Stomach smooth muscle (tissue), 2 donors: ENCODE results near the gene ZNF14.

Experiments used
- H3K27ac ChIP-seq: one replicate; pipeline ENCODE4 v1.7.0; 2013; ENCODE audit warnings: mild to moderate bottlenecking, low read length, inconsistent platforms
- H3K27me3 ChIP-seq, 2 donors: one replicate each; pipeline ENCODE4 v1.7.0; 2013; ENCODE audit warnings: low read length in 2 of 2; ENCODE audit not compliant: insufficient read depth in 2 of 2, control insufficient read depth in 1 of 2
- H3K36me3 ChIP-seq, 2 donors: one replicate each; pipeline ENCODE4 v1.7.0; 2013; ENCODE audit warnings: low read length in 2 of 2; ENCODE audit not compliant: control insufficient read depth in 2 of 2, insufficient read depth in 2 of 2
- H3K4me1 ChIP-seq: one replicate; pipeline ENCODE4 v1.7.0; 2013; ENCODE audit warnings: low read length; ENCODE audit not compliant: control insufficient read depth, insufficient read depth
- H3K4me3 ChIP-seq, 2 donors: one replicate each; pipeline ENCODE4 v1.7.0; 2013; ENCODE audit warnings: low read length in 2 of 2
- H3K9ac ChIP-seq, 2 donors: one replicate each; pipeline ENCODE4 v1.7.0; 2013; ENCODE audit warnings: low read length in 2 of 2, mild to moderate bottlenecking in 1 of 2
- H3K9me3 ChIP-seq, 2 donors: one replicate each; pipeline ENCODE4 v1.7.0; 2013; ENCODE audit warnings: low read length in 2 of 2; ENCODE audit not compliant: control insufficient read depth in 2 of 2
- donor health status: healthy.
- donor health status: Pancreatic carcinoma.

Gene ZNF14

GRCh38 chr19:19752760-19753403 lies 20.0 kb upstream of the ZNF14 start:
- Histone ChIP-seq H3K36me3 (peaks cover 0 to under 1% of the 10 kb centered on the region in 2 donors), H3K4me1 (no peaks in the 10 kb centered on the region), H3K4me3 (no peak overlapping the region), H3K27me3 (peaks cover 0 to 2% of the 10 kb centered on the region in 2 donors), H3K9ac (no peak overlapping the region), H3K27ac (no peak overlapping the region), H3K9me3 (no peaks in the 10 kb centered on the region)

GRCh38 chr19:19751846-19752245 lies 18.9 kb upstream of the ZNF14 start:
- Histone ChIP-seq H3K9me3 (no peaks in the 10 kb centered on the region), H3K4me1 (no peaks in the 10 kb centered on the region)

GRCh38 chr19:19750842-19751790 lies 18.2 kb upstream of the ZNF14 start:
- Histone ChIP-seq H3K9ac (no peak overlapping the region), H3K9me3 (no peaks in the 10 kb centered on the region), H3K4me1 (no peaks in the 10 kb centered on the region), H3K27ac (no peak overlapping the region), H3K36me3 (no peaks in the 10 kb centered on the region), H3K4me3 (no peak overlapping the region), H3K27me3 (peaks cover 0 to 2% of the 10 kb centered on the region in 2 donors)

More at GRCh38 chr19:19751846-19752245, 18.9 kb upstream of the ZNF14 start:
- Histone ChIP-seq H3K36me3 (no peaks in the 10 kb centered on the region), H3K27ac (no peak overlapping the region), H3K9ac (no peak overlapping the region), H3K27me3 (peaks cover 0 to 2% of the 10 kb centered on the region in 2 donors), H3K4me3 (no peak overlapping the region)

- H3K4me3 ChIP-seq, result no peak overlapping the region
- no peaks in the 10 kb centered on the region for H3K36me3 ChIP-seq
- no peaks in the 10 kb centered on the region for H3K9me3 ChIP-seq
- H3K4me1 ChIP-seq, result no peaks in the 10 kb centered on the region
- H3K27ac ChIP-seq, result no peak overlapping the region
- peaks cover 0 to 2% of the 10 kb centered on the region in 2 donors for H3K27me3 ChIP-seq
- H3K9ac ChIP-seq, result no peak overlapping the region
Measured at GRCh38 chr19:19749908-19750841, 17.3 kb upstream of the ZNF14 start.

GRCh38 chr19:19749117-19749907 lies 16.4 kb upstream of the ZNF14 start:
- Histone ChIP-seq H3K4me1 (no peaks in the 10 kb centered on the region), H3K9ac (no peak overlapping the region), H3K27me3 (peaks cover 0 to 2% of the 10 kb centered on the region in 2 donors), H3K9me3 (no peaks in the 10 kb centered on the region), H3K36me3 (no peaks in the 10 kb centered on the region), H3K4me3 (no peak overlapping the region), H3K27ac (no peak overlapping the region)

GRCh38 chr19:19748249-19748938 lies 15.5 kb upstream of the ZNF14 start:
- no peaks in the 10 kb centered on the region for H3K4me1 ChIP-seq
- no peaks in the 10 kb centered on the region for H3K9me3 ChIP-seq

GRCh38 chr19:19747357-19748220 lies 14.7 kb upstream of the ZNF14 start:
- Histone ChIP-seq H3K9me3 (no peaks in the 10 kb centered on the region), H3K4me1 (no peaks in the 10 kb centered on the region), H3K27me3 (peaks cover 1 to 2% of the 10 kb centered on the region in 2 donors), H3K4me3 (no peak overlapping the region), H3K27ac (no peak overlapping the region), H3K36me3 (no peaks in the 10 kb centered on the region), H3K9ac (no peak overlapping the region)

More at GRCh38 chr19:19748249-19748938, 15.5 kb upstream of the ZNF14 start:
- H3K27ac ChIP-seq, result no peak overlapping the region
- H3K4me3 ChIP-seq, result no peak overlapping the region
- H3K27me3 ChIP-seq, result peaks cover 0 to 2% of the 10 kb centered on the region in 2 donors
- no peaks in the 10 kb centered on the region for H3K36me3 ChIP-seq
- no peak overlapping the region for H3K9ac ChIP-seq

GRCh38 chr19:19746286-19747213 lies 13.6 kb upstream of the ZNF14 start:
- H3K27me3 ChIP-seq, result peaks cover 2% of the 10 kb centered on the region in 2 donors
- H3K4me1 ChIP-seq, result no peaks in the 10 kb centered on the region
- no peaks in the 10 kb centered on the region for H3K36me3 ChIP-seq
- H3K9me3 ChIP-seq, result no peaks in the 10 kb centered on the region
- no peak overlapping the region for H3K9ac ChIP-seq
- no peak overlapping the region for H3K4me3 ChIP-seq
- H3K27ac ChIP-seq, result no peak overlapping the region
